8988T (cell line): Measurements from ENCODE around the gene ITGA2B.
"Not testable (repeated sequence)": the region's sequence is repeated elsewhere in the genome, so short reads cannot be mapped to it uniquely, and the experiment has no call there.

Experiments
- DNase-seq: peaks from one replicate; pipeline ENCODE4 v3.0.0; 2011

ITGA2B gene

GRCh38 chr17:44368391-44369243 lies 20.8 kb downstream of the ITGA2B start:
- DNase-seq, result not testable (repeated sequence)

GRCh38 chr17:44367231-44367979 lies 22.0 kb downstream of the ITGA2B start:
- no peak for DNase-seq

GRCh38 chr17:44365051-44365450 lies 24.4 kb downstream of the ITGA2B start:
- DNase-seq, result not testable (repeated sequence)

- peak; percentile 81 for DNase-seq
Measured at GRCh38 chr17:44363613-44364159, 25.8 kb downstream of the ITGA2B start, which contains the start of gene FAM171A2. Gene FAM171A2, minus strand, starts transcription at chr17:44363853. Its CDS starts 139 bp downstream, at chr17:44363714.

GRCh38 chr17:44362949-44363612 lies 26.4 kb downstream of the ITGA2B start:
- no peak for DNase-seq

GRCh38 chr17:44362459-44362948 lies 26.9 kb downstream of the ITGA2B start:
- no peak for DNase-seq

GRCh38 chr17:44361292-44362260 lies 27.9 kb downstream of the ITGA2B start:
- DNase-seq, result no peak

- no peak for DNase-seq
Measured at GRCh38 chr17:44360826-44361225, 28.6 kb downstream of the ITGA2B start.

GRCh38 chr17:44360144-44360533 lies 29.3 kb downstream of the ITGA2B start:
- no peak for DNase-seq

GRCh38 chr17:44359458-44360143 lies 29.8 kb downstream of the ITGA2B start:
- DNase-seq, result peak; percentile 11

- no peak for DNase-seq
Measured at GRCh38 chr17:44359006-44359405, 30.4 kb downstream of the ITGA2B start.

GRCh38 chr17:44358066-44358465 lies 31.4 kb downstream of the ITGA2B start:
- no peak for DNase-seq

- DNase-seq, result peak; percentile 43
Measured at GRCh38 chr17:44356241-44356640, 33.2 kb downstream of the ITGA2B start.

GRCh38 chr17:44355642-44356099 lies 33.8 kb downstream of the ITGA2B start:
- DNase-seq, result no peak

- DNase-seq, result no peak
Measured at GRCh38 chr17:44354582-44355561, 34.6 kb downstream of the ITGA2B start.

GRCh38 chr17:44353672-44354331 lies 35.6 kb downstream of the ITGA2B start:
- no peak for DNase-seq

- DNase-seq, result no peak
Measured at GRCh38 chr17:44352828-44353671, 36.4 kb downstream of the ITGA2B start.
